DMS153 treated with DMSO at 0.1 percent for 48 hours (cell line): ENCODE data around the gene DIO3.

Source experiments
- DNase-seq: peaks from one replicate; lab custom pipeline; 2025; ENCODE audit not compliant: unreplicated experiment; lab: John Stamatoyannopoulos, UW

DIO3 gene

DNA sequence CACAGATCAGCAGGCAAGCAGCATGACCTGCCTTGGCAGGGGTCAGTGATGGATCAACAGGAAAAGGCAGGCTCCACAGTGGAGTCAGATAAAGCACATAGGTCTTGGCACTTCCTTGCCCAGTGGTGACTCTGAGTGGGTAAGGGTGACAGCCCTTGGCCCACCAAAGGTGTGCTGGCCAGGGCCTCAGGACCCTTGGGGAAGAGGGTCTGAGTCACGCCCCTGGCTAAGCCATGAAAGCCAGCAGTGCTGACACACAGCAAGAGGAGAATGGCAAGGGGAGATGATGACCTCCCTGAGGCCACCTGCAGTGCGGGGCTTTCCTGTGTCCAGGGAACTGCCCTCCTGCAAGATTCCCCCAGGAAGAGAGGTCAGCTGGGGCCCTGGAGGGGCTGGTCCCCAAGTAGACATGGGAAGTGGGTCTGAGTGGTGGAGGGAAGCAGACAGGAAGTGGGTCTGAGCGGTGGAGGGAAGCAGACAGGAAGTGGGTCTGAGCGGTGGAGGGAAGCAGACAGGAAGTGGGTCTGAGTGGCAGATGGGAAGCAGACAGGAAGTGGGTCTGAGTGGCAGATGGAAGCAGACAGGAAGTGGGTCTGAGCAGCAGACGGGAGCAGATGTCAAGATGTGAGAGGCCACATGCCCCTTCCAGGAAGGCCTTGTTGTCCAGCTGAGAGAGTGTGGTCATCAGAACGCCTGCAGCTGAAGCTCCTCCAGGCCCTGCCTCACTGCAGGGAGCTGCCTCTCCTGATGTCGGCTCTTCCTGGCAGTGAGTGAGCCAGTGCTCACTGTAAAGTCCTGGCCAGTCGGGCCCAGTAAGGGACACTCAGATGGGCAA is 34.8 kb downstream of the DIO3 start:
- no peak for DNase-seq

DNA sequence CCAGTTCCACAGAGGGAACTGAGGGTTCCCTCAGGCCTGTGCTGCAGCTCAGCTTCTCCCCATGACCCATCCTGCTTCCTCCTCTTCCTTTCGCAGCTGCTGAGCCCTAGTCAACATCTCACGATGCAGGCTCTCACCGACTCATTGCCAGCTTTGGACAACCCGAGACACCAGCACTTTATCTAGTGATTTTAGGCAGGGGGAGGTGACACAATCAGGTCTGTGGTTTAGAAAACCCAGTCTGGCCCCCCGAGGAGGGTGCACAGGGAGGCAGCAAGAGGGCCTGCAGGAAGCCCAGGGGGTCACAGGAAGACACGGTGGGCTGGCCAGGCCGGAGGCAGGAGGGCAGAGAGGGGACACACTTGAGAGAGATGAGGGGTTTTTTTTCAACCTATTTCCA is 35.4 kb downstream of the DIO3 start:
- no peak for DNase-seq

DNA sequence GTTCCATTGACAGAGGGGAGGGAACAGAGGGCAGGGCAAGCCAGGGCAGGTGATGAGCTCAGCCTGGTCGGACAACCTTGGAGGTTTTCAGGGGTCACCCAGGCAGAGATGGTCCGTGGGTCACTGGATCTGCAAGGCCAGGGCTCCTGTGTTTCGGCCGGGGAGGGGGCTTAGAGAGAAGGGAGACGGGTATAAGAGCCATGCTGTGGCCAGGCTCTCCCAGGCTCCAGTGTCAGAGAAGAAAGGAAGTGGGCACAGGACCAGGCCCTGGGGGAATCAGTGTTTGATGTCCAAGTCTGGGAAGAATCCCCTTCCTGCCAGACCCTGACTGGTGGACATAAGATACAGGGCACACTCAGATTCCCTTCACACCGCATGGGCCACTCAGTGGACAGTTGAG is 36.9 kb downstream of the DIO3 start:
- no peak for DNase-seq

DNA sequence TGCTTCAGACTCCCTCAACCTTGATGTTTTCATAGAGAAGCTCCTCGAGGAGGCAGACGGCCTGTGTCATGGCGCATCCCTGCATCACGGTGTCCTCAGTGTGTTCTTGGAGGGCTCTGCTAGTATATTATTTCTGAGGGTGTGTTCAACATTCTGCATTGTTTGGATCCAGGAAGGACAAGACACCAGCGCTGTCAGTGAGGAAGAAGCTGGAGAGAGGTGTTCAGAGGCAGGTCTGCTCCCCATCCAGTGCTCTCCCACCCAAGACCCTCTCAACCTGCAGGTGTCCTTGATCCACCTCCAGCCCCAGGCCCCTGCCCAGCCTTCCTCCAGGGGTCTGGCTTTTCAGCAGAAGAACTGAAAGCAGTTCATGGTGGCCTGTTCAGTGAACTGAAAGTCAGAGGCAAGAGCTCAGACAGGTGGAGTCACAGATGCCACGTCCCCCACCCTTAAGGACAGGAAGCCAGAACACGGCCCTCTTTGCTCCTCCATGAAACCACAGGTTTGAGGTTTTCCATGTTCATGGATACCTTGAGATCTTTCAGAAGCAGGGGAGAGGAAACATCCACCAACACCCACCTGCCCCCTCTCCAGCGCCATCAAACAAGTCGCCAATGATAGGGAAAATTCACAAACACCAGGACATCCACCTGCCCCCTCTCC is 37.4 kb downstream of the DIO3 start:
- DNase-seq, result no peak

DNA sequence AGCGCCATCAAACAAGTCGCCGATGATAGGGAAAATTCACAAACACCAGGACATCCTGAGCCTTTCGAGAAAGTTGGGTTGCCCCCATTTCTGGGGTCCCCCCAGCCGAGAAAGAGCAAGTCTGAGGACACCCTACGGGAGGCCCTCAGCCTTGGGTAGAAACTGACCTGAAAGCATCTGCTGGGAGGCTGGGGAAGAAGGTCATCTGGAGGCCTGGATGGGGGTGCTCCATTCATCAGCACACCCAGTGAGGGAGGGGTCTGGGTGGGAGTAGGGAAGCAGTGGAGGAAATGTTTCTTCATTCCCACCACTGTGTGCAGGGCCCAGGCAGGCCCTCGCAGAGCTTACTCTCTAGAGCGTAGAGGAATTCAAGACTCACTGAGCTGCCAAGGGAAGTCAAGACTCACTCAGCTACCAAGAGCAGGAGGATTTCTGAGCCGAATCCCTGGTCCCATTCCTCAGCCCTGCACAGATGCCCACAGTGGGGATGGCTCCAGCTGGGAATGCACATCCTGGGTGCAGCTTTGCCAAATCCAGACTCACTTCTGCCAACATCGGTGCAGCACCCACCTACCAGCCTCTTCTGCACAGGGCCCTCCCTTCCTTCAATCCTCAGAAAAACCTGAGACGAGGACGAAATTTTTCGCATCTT is 38.1 kb downstream of the DIO3 start:
- DNase-seq, result no peak

DNA sequence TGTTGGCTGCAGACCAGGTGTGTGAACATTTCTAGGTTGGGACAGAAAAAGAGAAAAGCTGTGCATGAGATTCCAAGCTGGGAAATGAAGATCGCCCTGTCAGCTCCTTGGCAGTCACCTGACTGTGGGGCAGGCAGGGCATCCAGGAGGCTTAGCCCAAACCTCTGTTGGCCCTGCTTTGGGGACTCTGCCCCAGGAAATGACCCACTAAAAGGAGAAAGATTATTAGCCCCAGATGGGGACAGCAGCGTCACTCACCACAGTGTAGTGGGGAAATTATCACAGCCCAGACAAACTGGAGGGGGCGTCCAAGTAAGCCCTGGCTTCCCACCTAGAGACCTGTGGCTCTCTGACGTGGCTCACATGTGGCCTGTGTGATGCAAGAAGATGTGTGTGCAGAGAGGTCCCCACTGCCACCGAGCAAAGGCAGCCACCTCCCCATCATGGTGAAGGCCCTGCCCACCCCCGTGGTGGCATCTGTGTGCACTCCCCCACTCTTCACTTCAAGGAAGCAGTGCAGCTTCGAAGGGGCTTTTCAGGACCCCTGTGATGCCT is 39.1 kb downstream of the DIO3 start:
- DNase-seq, result no peak

DNA sequence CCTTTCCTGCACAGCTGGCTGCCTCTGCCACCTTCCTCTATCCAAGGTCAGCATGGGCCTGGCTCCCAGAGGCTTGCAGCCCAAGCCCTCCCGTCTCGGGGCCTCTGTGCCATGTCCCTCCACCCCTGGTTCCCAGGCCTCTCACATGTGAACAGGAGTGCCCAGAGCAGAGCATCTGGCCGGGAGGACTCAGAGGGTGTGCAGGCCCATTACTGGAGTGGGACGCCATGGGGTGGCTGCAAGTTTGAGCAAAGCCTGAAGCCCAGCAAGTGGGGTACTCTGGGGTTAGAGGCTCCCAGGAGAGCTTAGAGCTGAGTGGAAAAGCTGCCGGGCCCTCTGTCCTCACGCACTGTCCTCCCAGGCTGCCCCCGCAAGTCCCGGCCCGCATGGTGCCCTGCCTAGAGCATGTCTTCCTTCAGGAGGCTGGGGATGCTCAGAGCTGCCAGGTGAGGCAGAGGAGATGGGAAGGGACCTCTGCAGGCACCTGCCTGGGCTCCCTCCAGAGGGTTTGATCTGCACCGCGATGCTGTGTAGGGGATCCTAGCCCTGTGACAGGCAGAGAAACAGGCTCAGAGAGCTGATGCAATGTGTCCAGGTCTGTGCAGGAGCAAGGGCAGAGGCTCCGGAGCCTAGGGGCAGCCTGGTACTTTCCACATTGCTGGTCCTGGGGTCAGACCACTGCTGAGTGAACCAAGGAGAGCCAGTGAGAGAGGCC is 39.8 kb downstream of the DIO3 start:
- no peak for DNase-seq

DNA sequence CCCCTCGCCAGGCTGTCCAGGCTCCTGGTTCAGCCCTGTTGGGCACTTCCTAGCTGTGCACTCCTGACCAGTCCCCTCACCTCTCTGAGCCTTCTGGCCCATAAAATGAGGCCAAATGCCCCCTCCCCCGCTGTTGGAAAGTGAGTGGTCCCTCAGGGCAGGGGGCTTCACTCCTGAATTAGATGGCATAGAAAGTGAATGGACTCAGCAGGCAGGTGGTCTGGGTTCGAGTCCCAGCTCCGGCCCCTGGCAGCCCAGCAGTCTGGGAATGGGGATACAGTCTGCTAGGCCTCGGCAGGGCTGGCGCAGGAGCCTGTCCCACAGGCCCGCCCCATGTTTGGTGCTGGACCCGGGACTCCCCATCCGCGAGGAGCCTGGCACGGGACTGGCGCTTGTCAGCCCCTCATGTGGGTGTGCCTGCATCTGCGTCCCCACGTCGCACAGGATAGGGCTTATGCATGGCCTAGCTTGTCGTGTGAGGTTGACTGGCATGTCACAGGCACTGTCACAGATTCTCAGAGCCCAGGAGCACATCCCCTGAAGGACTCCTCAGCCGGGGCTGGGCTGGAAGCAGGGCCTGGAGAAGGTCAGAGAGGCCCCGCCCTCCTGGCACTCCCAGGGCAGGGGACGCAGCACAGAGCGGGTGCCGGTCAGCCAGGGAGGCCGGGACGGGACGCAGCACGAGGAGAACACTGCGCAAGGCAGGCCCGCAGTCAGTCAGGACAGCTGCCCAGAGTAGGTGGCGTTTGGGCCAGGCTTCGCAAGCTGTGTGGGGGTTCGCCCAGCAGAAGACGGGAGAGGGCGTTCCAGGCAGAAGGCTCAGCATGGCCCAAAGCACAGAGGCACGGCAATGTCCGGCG is 40.5 kb downstream of the DIO3 start:
- DNase-seq, result no peak

DNA sequence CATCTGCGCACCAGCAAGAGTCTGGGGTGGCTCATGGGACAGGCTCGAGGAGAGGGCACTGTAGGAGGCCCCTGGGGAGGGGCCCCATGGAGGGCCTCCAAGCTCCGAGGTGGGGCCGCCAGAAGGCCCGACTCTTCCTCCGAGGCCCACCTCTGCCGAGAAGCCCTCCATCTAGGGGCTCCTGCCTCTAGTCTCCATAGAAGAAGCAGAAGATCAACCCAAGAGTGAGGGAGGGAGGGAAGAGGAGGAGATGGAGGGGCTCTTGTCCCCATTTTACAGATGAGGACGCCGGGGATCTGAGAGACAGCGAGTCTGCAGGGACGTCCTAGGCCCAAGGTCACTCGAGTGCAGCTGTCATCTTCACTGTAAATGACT is 41.2 kb downstream of the DIO3 start:
- DNase-seq, result no peak

DNA sequence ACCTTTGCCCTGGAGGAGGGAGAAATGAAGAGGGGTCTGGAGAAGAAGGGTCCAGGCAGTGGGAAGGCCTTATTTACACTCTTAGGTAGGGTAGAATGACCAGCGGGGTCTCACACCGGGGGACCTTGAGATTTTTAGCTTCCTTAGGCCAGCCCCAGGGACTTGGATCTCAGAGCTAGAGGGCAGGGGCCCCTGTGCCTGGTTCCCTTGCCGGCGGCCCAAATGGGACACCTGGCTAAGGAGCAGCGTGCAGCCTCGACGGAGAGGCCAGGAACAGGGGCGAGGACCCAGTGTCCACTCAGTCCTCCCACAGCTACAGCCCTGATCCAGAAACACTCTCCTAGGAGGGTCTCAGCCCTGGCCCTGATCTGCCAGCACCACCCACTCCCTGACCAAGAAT is 41.8 kb downstream of the DIO3 start:
- DNase-seq, result no peak

DNA sequence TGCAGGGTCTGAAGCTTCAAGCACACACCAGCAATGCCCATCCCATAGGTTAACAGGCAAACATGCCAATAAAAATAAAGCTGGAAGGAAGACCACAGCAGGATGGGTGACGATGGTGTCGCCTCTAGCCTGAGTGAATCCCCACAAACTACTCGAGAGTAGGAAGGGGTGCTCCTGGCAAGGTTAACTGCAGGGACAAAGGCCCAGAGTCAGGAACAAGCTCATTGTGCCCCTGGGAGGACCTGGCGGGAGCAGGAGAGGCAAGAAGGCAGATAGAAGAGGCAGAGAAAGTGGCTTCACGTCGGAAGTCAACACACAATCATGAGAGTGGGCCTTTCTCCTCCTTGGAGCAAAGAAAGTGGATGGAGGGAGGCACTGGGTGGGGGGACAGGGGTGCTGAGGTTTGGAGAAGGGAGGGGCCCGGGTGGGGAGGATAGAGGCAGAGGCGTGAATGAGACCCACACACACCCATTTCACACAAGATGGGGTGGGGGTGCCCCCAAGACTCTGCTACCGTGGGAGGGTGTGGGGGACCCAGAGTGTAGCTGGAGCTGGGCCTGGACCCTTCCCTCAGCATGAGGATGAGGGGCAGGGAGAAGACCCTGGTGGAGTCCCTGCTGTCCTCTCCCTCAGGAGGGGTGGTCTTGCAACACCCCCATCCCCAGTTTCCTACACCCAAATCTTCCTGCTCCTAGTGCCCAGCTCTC is 43.1 kb downstream of the DIO3 start:
- DNase-seq, result no peak

DNA sequence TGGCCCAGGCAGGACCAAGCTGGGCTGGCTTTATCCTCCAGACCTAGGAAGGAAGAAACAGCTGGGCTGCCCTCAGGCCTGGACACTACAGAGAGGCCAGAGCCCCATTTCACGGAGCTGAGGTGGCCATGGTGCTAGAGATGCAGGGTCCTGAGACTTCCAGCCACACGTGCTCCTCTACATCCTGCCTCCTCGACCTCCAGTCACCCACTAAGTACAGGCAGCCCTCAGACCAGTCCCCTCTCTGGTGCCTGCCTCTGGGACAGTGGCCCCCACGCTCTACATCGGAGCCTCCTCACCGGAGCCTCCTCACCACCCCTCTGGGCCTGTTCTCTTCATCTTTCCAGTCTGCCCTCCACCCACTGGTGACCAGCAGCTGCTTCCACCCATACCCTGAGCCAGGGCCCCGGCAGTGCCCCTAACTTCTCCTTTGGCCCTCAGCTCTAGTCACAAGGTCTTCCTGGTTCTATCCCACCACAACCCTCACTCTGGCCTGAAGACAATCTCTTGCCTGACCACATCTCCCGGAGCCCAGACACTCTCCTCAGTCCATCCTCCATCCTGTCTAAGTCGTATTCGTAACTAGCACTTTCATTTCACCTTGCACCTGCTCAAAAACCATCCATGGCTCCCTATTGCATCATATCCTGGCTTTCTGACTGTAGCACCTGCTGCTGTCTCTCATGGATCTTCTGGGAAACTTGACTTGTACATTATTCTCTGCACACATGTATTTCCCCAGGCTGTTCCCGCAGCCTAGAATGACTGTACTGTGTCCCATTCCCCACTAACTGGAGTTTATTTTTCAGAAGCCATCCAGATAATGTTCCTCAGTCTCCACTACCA is 43.9 kb downstream of the DIO3 start:
- DNase-seq, result no peak

DNA sequence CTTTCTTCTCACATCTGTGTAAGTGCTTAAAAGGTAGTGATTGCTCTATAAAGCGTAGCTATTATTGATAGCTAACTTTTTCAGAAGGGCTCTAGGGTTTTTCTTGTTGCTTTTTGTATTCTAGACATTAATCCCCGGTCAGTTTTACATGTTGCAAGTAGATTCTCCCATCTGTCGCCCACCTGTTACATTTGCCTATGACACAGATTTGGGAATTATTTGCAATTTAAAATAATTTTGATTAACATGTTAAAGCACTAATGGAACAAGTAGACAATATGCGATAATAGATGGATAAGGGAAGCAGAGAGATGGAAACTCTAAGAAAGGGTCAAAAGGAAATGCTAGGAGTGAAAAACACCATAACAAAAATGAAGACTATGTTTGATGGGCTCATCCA is 44.5 kb downstream of the DIO3 start:
- DNase-seq, result no peak
